ENCODE data around the gene GALNT5.

The GALNT5 gene

GRCh38 chr2:157321466-157321865, 64.0 kb downstream of the GALNT5 start:
- Histone ChIP-seq H3K9me3 (ENCODE audit: control insufficient read depth, low read length) (no peaks in the 10 kb centered on the region), H3K36me3 (ENCODE audit: control insufficient read depth, insufficient read depth, low read length) (no peaks in the 10 kb centered on the region), H3K27me3 (ENCODE audit: control insufficient read depth, insufficient read depth, low read length, poor library complexity, severe bottlenecking) (peaks cover 35% of the 10 kb centered on the region), H3K4me3 (ENCODE audit: insufficient read depth, low read depth, low read length) (no peak overlapping the region), H3K4me1 (ENCODE audit: control insufficient read depth, insufficient read depth, low read length) (peaks cover 24% of the 10 kb centered on the region), H3K27ac (ENCODE audit: insufficient read depth, low read depth, low read length, poor library complexity, severe bottlenecking) (no peak overlapping the region)
- WGBS, 2 experiments, result 84 to 85% methylated on average over 2 of the region's 2 CpGs

GRCh38 chr2:157322432-157322831, 64.9 kb downstream of the GALNT5 start:
- Histone ChIP-seq H3K27ac (ENCODE audit: insufficient read depth, low read depth, low read length, poor library complexity, severe bottlenecking) (no peak overlapping the region), H3K4me1 (ENCODE audit: control insufficient read depth, insufficient read depth, low read length) (peaks cover 31% of the 10 kb centered on the region), H3K4me3 (ENCODE audit: insufficient read depth, low read depth, low read length) (no peak overlapping the region), H3K36me3 (ENCODE audit: control insufficient read depth, insufficient read depth, low read length) (no peaks in the 10 kb centered on the region), H3K9me3 (ENCODE audit: control insufficient read depth, low read length) (no peaks in the 10 kb centered on the region), H3K27me3 (ENCODE audit: control insufficient read depth, insufficient read depth, low read length, poor library complexity, severe bottlenecking) (peaks cover 42% of the 10 kb centered on the region)
- 75 to 100% methylated on average over 1 to 4 of the region's 4 CpGs for WGBS, 2 experiments

- Histone ChIP-seq H3K4me1 (ENCODE audit: control insufficient read depth, insufficient read depth, low read length) (peaks cover 31% of the 10 kb centered on the region), H3K9me3 (ENCODE audit: control insufficient read depth, low read length) (no peaks in the 10 kb centered on the region), H3K27me3 (ENCODE audit: control insufficient read depth, insufficient read depth, low read length, poor library complexity, severe bottlenecking) (peaks cover 57% of the 10 kb centered on the region), H3K36me3 (ENCODE audit: control insufficient read depth, insufficient read depth, low read length) (no peaks in the 10 kb centered on the region), H3K27ac (ENCODE audit: insufficient read depth, low read depth, low read length, poor library complexity, severe bottlenecking) (no peak overlapping the region), H3K4me3 (ENCODE audit: insufficient read depth, low read depth, low read length) (no peak overlapping the region)
- 89 to 100% methylated on average over 2 of the region's 2 CpGs for WGBS, 2 experiments
Measured at GRCh38 chr2:157324331-157324843, 66.9 kb downstream of the GALNT5 start.

- Histone ChIP-seq H3K36me3 (ENCODE audit: control insufficient read depth, insufficient read depth, low read length) (no peaks in the 10 kb centered on the region), H3K4me1 (ENCODE audit: control insufficient read depth, insufficient read depth, low read length) (peaks cover 26% of the 10 kb centered on the region), H3K27ac (ENCODE audit: insufficient read depth, low read depth, low read length, poor library complexity, severe bottlenecking) (no peak within 1 kb of the TSS), H3K9me3 (ENCODE audit: control insufficient read depth, low read length) (no peaks in the 10 kb centered on the region), H3K4me3 (ENCODE audit: insufficient read depth, low read depth, low read length) (peak within 1 kb of the TSS; percentile 5), H3K27me3 (ENCODE audit: control insufficient read depth, insufficient read depth, low read length, poor library complexity, severe bottlenecking) (peaks cover 60% of the 10 kb centered on the region)
Measured at GRCh38 chr2:157325786-157326185, 68.3 kb downstream of the GALNT5 start, which contains the start of gene ERMN. ERMN (minus strand) TSS chr2:157325824; CDS start chr2:157325642, 182 bp downstream.

- WGBS, 2 experiments, result 78 to 90% methylated on average over 2 of the region's 3 CpGs
- no peak overlapping the region for H3K27ac ChIP-seq (ENCODE audit: insufficient read depth, low read depth, low read length, poor library complexity, severe bottlenecking)
- no peaks in the 10 kb centered on the region for H3K36me3 ChIP-seq (ENCODE audit: control insufficient read depth, insufficient read depth, low read length)
Measured at GRCh38 chr2:157326698-157327097, 69.2 kb downstream of the GALNT5 start.

GRCh38 chr2:157327200-157327599, 69.7 kb downstream of the GALNT5 start:
- peaks cover 60% of the 10 kb centered on the region for H3K27me3 ChIP-seq (ENCODE audit: control insufficient read depth, insufficient read depth, low read length, poor library complexity, severe bottlenecking)
- 77% methylated on average over 3 of the region's 3 CpGs; no CpG with 5 or more reads in 1 of the 2 experiments for WGBS, 2 experiments
- no peak overlapping the region for H3K27ac ChIP-seq (ENCODE audit: insufficient read depth, low read depth, low read length, poor library complexity, severe bottlenecking)
- H3K4me3 ChIP-seq (ENCODE audit: insufficient read depth, low read depth, low read length), result no peak overlapping the region
- peaks cover 20% of the 10 kb centered on the region for H3K4me1 ChIP-seq (ENCODE audit: control insufficient read depth, insufficient read depth, low read length)
- H3K9me3 ChIP-seq (ENCODE audit: control insufficient read depth, low read length), result no peaks in the 10 kb centered on the region
- no peaks in the 10 kb centered on the region for H3K36me3 ChIP-seq (ENCODE audit: control insufficient read depth, insufficient read depth, low read length)

More at GRCh38 chr2:157326698-157327097, 69.2 kb downstream of the GALNT5 start:
- Histone ChIP-seq H3K9me3 (ENCODE audit: control insufficient read depth, low read length) (no peaks in the 10 kb centered on the region), H3K4me3 (ENCODE audit: insufficient read depth, low read depth, low read length) (no peak overlapping the region), H3K4me1 (ENCODE audit: control insufficient read depth, insufficient read depth, low read length) (peaks cover 23% of the 10 kb centered on the region), H3K27me3 (ENCODE audit: control insufficient read depth, insufficient read depth, low read length, poor library complexity, severe bottlenecking) (peaks cover 60% of the 10 kb centered on the region)

GRCh38 chr2:157327621-157328500, 70.4 kb downstream of the GALNT5 start:
- H3K36me3 ChIP-seq (ENCODE audit: control insufficient read depth, insufficient read depth, low read length), result no peaks in the 10 kb centered on the region
- H3K27me3 ChIP-seq (ENCODE audit: control insufficient read depth, insufficient read depth, low read length, poor library complexity, severe bottlenecking), result peaks cover 53% of the 10 kb centered on the region
- H3K27ac ChIP-seq (ENCODE audit: insufficient read depth, low read depth, low read length, poor library complexity, severe bottlenecking), result no peak overlapping the region
- WGBS, 2 experiments, result 72 to 77% methylated on average over 9 to 10 of the region's 11 CpGs
- no peak overlapping the region for H3K4me3 ChIP-seq (ENCODE audit: insufficient read depth, low read depth, low read length)
- H3K9me3 ChIP-seq (ENCODE audit: control insufficient read depth, low read length), result no peaks in the 10 kb centered on the region
- peaks cover 20% of the 10 kb centered on the region for H3K4me1 ChIP-seq (ENCODE audit: control insufficient read depth, insufficient read depth, low read length)

GRCh38 chr2:157329524-157329923, 72.0 kb downstream of the GALNT5 start:
- H3K27ac ChIP-seq (ENCODE audit: insufficient read depth, low read depth, low read length, poor library complexity, severe bottlenecking), result no peak overlapping the region
- no peak overlapping the region for H3K4me3 ChIP-seq (ENCODE audit: insufficient read depth, low read depth, low read length)
- 91 to 92% methylated on average over 9 of the region's 9 CpGs for WGBS, 2 experiments
- peaks cover 20% of the 10 kb centered on the region for H3K4me1 ChIP-seq (ENCODE audit: control insufficient read depth, insufficient read depth, low read length)
- no peaks in the 10 kb centered on the region for H3K36me3 ChIP-seq (ENCODE audit: control insufficient read depth, insufficient read depth, low read length)
- no peaks in the 10 kb centered on the region for H3K9me3 ChIP-seq (ENCODE audit: control insufficient read depth, low read length)
- H3K27me3 ChIP-seq (ENCODE audit: control insufficient read depth, insufficient read depth, low read length, poor library complexity, severe bottlenecking), result peaks cover 37% of the 10 kb centered on the region

GRCh38 chr2:157333304-157334047, 76.0 kb downstream of the GALNT5 start:
- Histone ChIP-seq H3K27me3 (ENCODE audit: control insufficient read depth, insufficient read depth, low read length, poor library complexity, severe bottlenecking) (peaks cover 7% of the 10 kb centered on the region), H3K9me3 (ENCODE audit: control insufficient read depth, low read length) (no peaks in the 10 kb centered on the region), H3K27ac (ENCODE audit: insufficient read depth, low read depth, low read length, poor library complexity, severe bottlenecking) (no peak overlapping the region), H3K36me3 (ENCODE audit: control insufficient read depth, insufficient read depth, low read length) (no peaks in the 10 kb centered on the region), H3K4me3 (ENCODE audit: insufficient read depth, low read depth, low read length) (no peak overlapping the region), H3K4me1 (ENCODE audit: control insufficient read depth, insufficient read depth, low read length) (no peaks in the 10 kb centered on the region)
- 71 to 83% methylated on average over 1 of the region's 2 CpGs for WGBS, 2 experiments

- Histone ChIP-seq H3K4me1 (ENCODE audit: control insufficient read depth, insufficient read depth, low read length) (no peaks in the 10 kb centered on the region), H3K9me3 (ENCODE audit: control insufficient read depth, low read length) (no peaks in the 10 kb centered on the region), H3K36me3 (ENCODE audit: control insufficient read depth, insufficient read depth, low read length) (no peaks in the 10 kb centered on the region), H3K27me3 (ENCODE audit: control insufficient read depth, insufficient read depth, low read length, poor library complexity, severe bottlenecking) (peaks cover 3% of the 10 kb centered on the region), H3K27ac (ENCODE audit: insufficient read depth, low read depth, low read length, poor library complexity, severe bottlenecking) (no peak overlapping the region), H3K4me3 (ENCODE audit: insufficient read depth, low read depth, low read length) (no peak overlapping the region)
- WGBS, 2 experiments, result 91% methylated on average over 4 of the region's 4 CpGs
Measured at GRCh38 chr2:157334335-157334734, 76.8 kb downstream of the GALNT5 start.
